ENCODE measurements around the gene SCN4B. TPM values are rescaled to one million over a fixed set of nuclear protein-coding genes. Genes with fewer than 3 reads are reported as not detected.

Gene SCN4B
- polyA plus RNA-seq, 1 experiment = 0.11 TPM

- DNase-seq (ENCODE audit: low read depth, low spot score) = no peak
- ChIA-PET POLR2A (no interaction called here), CTCF (no interaction called here)
- H3K27ac ChIP-seq (ENCODE audit: low read depth, low read length) = no peak within 1 kb of the TSS
- H3K27me3 ChIP-seq (ENCODE audit: control insufficient read depth, insufficient read depth, low read length) = no peaks in the 10 kb centered on the region
- H3K4me3 ChIP-seq (ENCODE audit: low read depth, low read length) = no peak within 1 kb of the TSS
- TF ChIP-seq CTCF (IDR thresholded peaks at IDR 0.05; ENCODE audit: low read depth, low read length) = no peak
- peaks cover 5% of the 10 kb centered on the region; the same call in 1 of the 2 replicates for H3K9me3 ChIP-seq (ENCODE audit: control insufficient read depth, insufficient read depth, low read length)
Measured at GRCh38 chr11:118086913-118087768, 65.5 kb downstream of the SCN4B start, which contains the start of gene SMIM35. Gene SMIM35 (minus strand): TSS chr11:118086963. CDS start chr11:118086757, 206 bp downstream.

GRCh38 chr11:118084656-118085055 is 68.0 kb downstream of the SCN4B start:
- ChIA-PET CTCF (no interaction called here), POLR2A (no interaction called here)

DNA sequence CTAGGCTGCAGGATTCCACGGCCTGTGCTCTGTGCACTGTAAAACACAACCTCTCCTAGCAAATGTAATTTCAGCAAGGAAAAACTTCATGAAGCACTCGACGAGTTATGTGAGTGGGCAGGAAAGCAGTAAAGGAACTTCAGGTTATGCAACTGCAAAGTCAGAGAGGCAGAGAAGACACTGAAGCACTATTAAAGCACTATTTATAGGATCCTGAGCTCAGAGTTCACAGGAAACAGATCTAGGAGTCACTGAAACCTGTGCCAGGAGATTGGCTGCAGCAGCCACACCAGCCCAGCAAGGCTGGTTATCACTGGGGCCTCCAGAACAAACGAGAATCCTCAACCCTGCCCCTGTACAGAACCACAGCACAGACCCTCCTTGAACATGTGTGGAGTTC is 68.4 kb downstream of the SCN4B start:
- Histone ChIP-seq H3K9me3 (ENCODE audit: control insufficient read depth, insufficient read depth, low read length) (peaks cover 5% of the 10 kb centered on the region; the same call in 1 of the 2 replicates), H3K4me3 (ENCODE audit: low read depth, low read length) (no peak overlapping the region), H3K27me3 (ENCODE audit: control insufficient read depth, insufficient read depth, low read length) (no peaks in the 10 kb centered on the region), H3K27ac (ENCODE audit: low read depth, low read length) (no peak overlapping the region)
- CTCF ChIA-PET = no interaction called here
- TF ChIP-seq CTCF (IDR thresholded peaks at IDR 0.05; ENCODE audit: low read depth, low read length) = no peak
- POLR2A ChIA-PET = no interaction called here
- no peak for DNase-seq (ENCODE audit: low read depth, low spot score)

More at GRCh38 chr11:118084656-118085055, 68.0 kb downstream of the SCN4B start:
- Histone ChIP-seq H3K27ac (ENCODE audit: low read depth, low read length) (no peak overlapping the region), H3K4me3 (ENCODE audit: low read depth, low read length) (no peak overlapping the region), H3K9me3 (ENCODE audit: control insufficient read depth, insufficient read depth, low read length) (peaks cover 5% of the 10 kb centered on the region; the same call in 1 of the 2 replicates), H3K27me3 (ENCODE audit: control insufficient read depth, insufficient read depth, low read length) (no peaks in the 10 kb centered on the region)
- DNase-seq (ENCODE audit: low read depth, low spot score) = no peak
- no peak for TF ChIP-seq CTCF (IDR thresholded peaks at IDR 0.05; ENCODE audit: low read depth, low read length)

Other genes starting within 250 kb of the SCN4B start
- not detected in 2 replicates for gene TMPRSS13, start 223.4 kb downstream of the SCN4B start, polyA plus RNA-seq (2011; rRNA removed)
- gene IL10RA, start 166.4 kb downstream of the SCN4B start, polyA plus RNA-seq (2011; rRNA removed) = not detected in 2 replicates
- gene TMPRSS4, start 75.7 kb downstream of the SCN4B start, polyA plus RNA-seq (2011; rRNA removed) = not detected in 2 replicates
- gene SMIM35, start 65.9 kb downstream of the SCN4B start, polyA plus RNA-seq (2011; rRNA removed) = not detected in 2 replicates
- 0.01 TPM in 1 of 2 replicates, not detected in the other for gene SCN2B, start 23.8 kb upstream of the SCN4B start, polyA plus RNA-seq (2011; rRNA removed)
- not detected in 2 replicates for gene JAML, start 72.2 kb upstream of the SCN4B start, polyA plus RNA-seq (2011; rRNA removed)
- gene MPZL3, start 99.5 kb upstream of the SCN4B start, polyA plus RNA-seq (2011; rRNA removed) = 0.06 and 0.07 TPM in 2 replicates
- gene MPZL2, start 111.5 kb upstream of the SCN4B start, polyA plus RNA-seq (2011; rRNA removed) = not detected in 2 replicates
- gene CD3E, start 151.9 kb upstream of the SCN4B start, polyA plus RNA-seq (2011; rRNA removed) = not detected in 2 replicates
- gene CD3D, start 189.9 kb upstream of the SCN4B start, polyA plus RNA-seq (2011; rRNA removed) = not detected in 2 replicates
- gene CD3G, start 191.5 kb upstream of the SCN4B start, polyA plus RNA-seq (2011; rRNA removed) = not detected in 2 replicates
- gene UBE4A, start 206.8 kb upstream of the SCN4B start, polyA plus RNA-seq (2011; rRNA removed) = 32.0 and 33.7 TPM in 2 replicates
- gene ATP5MG, start 248.8 kb upstream of the SCN4B start, polyA plus RNA-seq (2011; rRNA removed) = 346 and 423 TPM in 2 replicates

Data from AG04450 (cell line).